CD4-positive, alpha-beta T cell treated with Interferon gamma for 1 hour (primary cell): ENCODE results near the gene TNN.
"Not testable (repeated sequence)": the region's sequence is repeated elsewhere in the genome, so short reads cannot be mapped to it uniquely, and the experiment has no call there.

Source experiments
- DNase-seq: peaks from one replicate; pipeline ENCODE4 v3.0.0-alpha.2; 2020

The TNN gene, protein sequence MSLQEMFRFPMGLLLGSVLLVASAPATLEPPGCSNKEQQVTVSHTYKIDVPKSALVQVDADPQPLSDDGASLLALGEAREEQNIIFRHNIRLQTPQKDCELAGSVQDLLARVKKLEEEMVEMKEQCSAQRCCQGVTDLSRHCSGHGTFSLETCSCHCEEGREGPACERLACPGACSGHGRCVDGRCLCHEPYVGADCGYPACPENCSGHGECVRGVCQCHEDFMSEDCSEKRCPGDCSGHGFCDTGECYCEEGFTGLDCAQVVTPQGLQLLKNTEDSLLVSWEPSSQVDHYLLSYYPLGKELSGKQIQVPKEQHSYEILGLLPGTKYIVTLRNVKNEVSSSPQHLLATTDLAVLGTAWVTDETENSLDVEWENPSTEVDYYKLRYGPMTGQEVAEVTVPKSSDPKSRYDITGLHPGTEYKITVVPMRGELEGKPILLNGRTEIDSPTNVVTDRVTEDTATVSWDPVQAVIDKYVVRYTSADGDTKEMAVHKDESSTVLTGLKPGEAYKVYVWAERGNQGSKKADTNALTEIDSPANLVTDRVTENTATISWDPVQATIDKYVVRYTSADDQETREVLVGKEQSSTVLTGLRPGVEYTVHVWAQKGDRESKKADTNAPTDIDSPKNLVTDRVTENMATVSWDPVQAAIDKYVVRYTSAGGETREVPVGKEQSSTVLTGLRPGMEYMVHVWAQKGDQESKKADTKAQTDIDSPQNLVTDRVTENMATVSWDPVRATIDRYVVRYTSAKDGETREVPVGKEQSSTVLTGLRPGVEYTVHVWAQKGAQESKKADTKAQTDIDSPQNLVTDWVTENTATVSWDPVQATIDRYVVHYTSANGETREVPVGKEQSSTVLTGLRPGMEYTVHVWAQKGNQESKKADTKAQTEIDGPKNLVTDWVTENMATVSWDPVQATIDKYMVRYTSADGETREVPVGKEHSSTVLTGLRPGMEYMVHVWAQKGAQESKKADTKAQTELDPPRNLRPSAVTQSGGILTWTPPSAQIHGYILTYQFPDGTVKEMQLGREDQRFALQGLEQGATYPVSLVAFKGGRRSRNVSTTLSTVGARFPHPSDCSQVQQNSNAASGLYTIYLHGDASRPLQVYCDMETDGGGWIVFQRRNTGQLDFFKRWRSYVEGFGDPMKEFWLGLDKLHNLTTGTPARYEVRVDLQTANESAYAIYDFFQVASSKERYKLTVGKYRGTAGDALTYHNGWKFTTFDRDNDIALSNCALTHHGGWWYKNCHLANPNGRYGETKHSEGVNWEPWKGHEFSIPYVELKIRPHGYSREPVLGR (N-terminal part only)

DNA sequence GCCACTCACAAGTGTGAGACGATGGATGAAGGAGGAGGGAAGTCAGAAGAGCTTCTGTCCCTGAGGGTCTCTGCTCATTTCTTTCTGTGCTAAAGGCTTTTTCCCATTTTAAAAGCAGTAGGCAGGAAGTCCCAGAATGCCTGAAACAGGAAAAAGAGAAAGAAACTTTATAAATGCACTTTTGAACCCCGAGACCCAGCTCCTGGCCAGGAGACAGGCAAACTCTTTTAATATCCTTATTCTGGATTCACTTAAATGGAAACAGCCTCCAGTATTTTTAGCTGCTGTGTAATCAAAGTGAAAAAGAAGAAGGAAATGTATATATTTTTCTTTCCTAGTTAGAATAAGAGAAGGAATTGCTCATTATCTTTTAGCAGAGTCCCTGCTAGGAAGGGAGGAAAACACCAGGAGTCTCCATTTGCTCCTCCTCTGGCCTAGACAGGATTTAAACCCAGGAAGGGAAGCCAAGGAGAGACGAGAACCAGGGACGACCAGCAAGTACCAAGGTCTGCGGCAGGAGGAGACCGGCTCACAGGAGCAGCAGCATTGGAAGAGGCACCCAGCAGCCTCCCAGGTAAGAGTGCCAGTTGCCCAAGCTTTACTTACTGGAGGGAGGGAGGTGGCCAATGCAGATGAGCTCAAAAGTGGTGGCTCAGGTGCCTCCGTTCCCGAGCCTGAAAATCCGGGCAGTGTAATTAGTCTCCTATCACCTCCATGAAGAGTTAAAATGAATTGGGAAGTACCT, at the start of gene TNN:
Gene TNN, plus strand, starts transcription at position 472 of the 745 bp plus-strand sequence. CDS start 9,586 bp downstream, outside the sequence.
- no peak for DNase-seq

DNA sequence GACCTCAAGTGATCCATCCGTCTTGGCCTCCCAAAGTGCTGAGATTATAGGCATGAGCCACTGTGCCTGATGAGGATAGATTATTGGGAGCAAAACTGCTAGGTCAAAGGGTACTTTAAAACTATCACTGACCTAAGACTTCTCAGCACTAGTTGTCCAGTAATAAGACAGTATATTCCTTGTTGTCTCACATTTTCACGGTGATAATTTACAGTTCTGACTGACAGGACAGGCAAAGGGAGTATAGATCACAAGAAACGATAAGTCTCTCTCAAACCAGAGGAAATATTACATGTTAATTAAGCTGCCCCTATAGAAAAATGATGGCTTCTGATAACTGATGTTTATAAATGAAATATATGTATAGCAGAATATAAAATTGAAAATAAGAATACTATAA, 48.1 kb upstream of the TNN start:
- DNase-seq = no peak

GRCh38 chr1:175023043-175023921, 44.4 kb upstream of the TNN start, which contains the start of gene MRPS14:
MRPS14 (minus strand) TSS chr1:175023425; CDS start chr1:175023408, 17 bp downstream.
- DNase-seq = peak; percentile 97

DNA sequence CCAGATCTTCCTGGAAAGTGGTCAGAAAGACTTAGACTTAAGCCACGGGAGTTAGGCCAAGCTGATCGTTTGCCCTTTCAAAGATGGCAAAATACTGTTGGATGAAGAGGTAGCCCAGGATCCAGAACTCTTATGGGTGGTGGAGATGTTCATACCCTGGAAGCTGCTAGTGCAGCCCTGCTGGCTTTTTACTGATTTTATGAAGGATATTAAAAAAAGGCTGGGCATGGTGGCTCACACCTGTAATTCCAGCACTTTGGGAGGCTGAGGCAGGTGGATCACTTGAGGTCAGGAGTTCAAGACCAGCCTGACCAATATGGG, 43.8 kb upstream of the TNN start:
- DNase-seq = not testable (repeated sequence)

GRCh38 chr1:175024773-175025172, 42.9 kb upstream of the TNN start:
- no peak for DNase-seq

DNA sequence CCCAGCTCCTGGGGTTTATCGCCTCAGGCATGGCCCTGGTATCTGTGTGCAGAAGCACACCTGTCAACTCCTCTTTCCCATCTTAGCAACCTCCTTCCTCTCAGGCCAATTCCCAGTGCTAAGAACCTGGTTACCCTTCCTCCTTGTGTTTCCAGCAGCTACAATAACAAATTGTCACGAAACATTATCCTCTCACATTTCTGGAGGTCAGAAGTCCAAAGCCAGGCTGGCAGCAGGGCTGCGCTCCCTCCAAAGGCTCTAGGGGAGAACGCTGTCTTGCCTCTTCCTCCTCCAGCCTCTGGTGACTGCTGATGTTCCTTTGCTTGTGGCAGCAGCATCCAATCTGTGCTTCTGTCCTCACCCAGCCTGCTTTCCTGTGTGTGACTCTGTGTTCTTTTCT, 33.7 kb upstream of the TNN start:
- DNase-seq = no peak

- DNase-seq = no peak
Observed at GRCh38 chr1:175034775-175035174, 32.9 kb upstream of the TNN start.

GRCh38 chr1:175035865-175036264, 31.8 kb upstream of the TNN start:
- no peak for DNase-seq

GRCh38 chr1:175036476-175036875, 31.2 kb upstream of the TNN start:
- DNase-seq = no peak

DNA sequence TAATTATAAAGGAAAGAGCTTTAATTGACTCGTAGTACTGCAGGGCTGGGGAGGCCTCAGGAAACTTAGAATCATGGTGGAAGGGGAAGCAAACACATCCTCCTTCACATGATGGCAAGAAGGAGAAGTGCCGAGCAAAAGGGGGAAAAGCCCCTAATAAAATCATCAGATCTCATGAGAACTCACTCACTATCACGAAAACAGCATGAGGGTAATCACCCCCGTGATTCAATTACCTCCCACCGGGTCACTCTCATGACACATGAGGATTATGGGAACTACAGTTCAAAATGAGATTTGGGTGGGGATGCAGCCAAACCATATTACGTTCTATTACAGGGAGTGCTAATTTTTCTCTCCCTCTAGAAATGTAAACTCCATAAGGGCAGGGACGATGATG, 30.2 kb upstream of the TNN start:
- DNase-seq = no peak

DNA sequence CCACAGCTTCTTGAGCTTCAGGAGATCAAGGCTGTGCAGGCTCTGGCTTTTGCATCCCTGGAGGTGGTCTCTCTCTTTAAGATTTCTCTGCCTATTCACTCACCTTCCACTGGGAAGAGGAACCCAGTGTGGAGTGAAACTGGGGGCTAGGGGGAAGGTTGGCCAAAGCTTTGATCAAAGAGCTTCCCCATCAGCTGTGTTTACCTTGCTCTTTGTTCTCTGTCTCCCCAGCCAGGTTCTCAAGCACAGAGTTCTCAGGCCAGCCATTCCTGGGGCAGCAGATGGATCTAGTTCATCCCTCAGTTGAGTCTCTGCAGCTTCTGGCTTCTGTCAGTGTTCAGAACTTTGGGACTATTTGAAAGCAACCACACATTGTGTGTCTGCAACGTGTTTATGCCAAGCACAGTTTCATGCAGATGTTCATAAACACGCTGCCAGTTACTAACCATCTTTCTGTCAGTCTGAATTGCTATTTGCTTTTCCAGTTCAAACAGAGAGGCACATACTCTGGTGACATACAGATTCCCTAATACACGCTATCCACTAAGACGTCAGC, 27.2 kb upstream of the TNN start:
- no peak for DNase-seq

DNA sequence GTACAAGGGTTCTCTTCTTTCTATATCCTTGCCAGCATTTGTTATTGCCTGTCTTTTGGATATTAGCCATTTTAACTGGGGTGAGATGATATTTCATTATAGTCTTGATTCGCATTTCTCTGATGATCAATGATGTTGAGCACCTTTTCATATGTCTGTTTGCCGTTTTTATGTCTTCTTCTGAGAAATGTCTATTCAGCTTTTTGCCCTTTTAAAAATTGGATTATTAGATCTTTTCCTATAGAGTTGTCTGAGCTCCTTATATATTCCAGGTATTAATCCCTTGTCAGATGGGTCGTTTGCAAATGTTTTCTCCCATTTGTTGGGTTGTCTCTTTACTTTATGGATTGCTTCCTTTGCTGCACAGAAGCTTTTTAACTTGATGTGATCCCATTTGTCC, 25.0 kb upstream of the TNN start:
- DNase-seq = no peak

- no peak for DNase-seq
Observed at GRCh38 chr1:175043824-175044223, 23.8 kb upstream of the TNN start.

- DNase-seq = not testable (repeated sequence)
Observed at GRCh38 chr1:175044591-175044990, 23.0 kb upstream of the TNN start.

DNA sequence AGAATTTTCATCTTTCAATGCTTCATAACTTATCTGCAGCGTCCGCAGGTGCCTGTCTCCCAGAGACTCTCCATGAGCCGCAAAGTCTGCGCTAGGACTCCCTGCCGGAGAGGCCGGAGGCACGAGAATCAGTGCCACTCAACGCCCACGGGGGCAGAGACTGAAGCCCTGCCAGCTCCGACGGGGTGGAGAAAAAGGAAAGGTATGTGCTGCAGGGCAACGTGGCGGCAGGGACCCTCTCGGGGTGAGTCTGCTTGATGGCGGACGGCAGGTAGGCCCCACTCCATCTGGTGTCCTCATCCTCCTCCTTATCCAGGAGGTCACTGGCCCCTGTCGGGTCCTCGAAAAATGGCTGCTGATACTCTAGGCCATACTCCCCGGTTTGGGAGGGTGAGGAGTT, 22.5 kb upstream of the TNN start:
- no peak for DNase-seq

GRCh38 chr1:175045519-175045918, 22.1 kb upstream of the TNN start:
- DNase-seq = no peak

DNA sequence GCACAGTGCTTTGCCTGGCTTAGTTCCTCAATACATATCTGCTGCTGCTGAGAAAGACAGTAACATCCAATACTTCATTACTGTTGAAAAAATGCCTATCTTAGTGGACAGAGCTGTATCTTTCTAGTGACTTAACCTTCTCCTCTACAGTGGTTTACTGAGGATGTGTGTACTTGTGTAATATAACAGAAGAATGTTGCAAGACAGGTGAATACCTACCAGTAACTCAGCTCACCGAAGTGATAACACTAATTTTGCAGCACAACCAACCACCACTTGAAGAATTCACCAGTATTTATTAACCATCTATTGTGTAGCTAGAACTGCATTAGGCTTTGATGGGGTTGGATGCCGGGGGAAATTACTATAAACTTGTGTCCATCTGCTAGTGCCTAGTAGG, 16.6 kb upstream of the TNN start:
- no peak for DNase-seq

DNA sequence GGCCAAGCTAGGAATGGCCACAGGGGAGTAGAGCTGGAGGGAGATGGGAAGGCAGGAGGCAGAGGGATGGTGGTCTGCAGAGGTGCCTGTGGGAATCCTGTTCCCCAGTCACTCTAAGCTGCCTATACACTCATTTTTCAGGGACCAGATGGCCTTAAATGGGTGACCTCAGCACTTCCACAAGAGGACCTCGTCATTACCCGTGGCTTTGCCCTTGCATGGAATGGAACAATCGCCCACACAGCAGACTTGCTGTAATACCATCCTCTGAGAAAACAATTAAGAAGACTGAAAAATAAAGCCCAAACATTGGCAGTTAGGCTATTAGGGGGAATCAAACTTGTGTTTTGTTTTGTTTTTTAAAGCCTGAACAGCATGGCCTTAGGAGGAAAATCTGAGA, 12.9 kb upstream of the TNN start:
- DNase-seq = no peak

DNA sequence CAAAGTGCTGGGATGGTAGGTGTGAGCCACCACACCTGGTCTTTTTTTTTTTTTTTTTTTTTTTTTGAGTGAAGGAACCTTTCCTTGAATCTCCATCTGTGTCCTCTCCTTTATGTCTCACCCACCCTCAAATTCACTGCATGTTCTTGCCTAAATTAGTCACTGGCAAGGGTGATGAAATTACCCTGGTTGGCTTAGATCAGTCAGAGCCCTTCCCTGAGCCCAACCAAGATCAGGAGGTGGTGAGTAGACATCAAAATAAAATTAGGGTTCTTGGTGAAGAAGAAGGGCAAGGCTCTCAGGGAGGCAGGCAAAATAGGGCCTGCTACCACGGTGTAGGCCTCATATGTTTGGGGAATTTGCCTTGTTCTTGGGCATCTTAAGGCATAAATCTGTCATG, 5.3 kb upstream of the TNN start:
- DNase-seq = no peak

DNA sequence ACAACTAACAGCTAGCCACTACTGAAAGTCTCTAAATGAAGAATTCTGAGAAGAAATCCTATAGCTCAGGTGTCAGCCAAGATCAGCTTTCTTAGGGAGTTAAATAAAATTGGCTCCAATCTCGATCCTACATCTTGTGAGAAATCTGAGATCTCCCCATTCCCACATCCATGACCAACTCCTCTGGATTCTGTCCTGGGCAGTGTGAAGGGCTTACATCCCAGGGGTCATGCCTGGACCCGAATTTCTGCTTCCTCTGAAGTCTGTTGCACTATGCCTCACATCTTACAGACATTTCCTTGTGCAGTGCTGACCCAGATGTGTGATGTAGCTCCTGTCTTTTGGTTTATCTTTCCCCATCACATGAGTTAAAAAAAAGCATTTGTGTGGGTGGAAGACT, 4.8 kb upstream of the TNN start:
- DNase-seq = no peak

DNA sequence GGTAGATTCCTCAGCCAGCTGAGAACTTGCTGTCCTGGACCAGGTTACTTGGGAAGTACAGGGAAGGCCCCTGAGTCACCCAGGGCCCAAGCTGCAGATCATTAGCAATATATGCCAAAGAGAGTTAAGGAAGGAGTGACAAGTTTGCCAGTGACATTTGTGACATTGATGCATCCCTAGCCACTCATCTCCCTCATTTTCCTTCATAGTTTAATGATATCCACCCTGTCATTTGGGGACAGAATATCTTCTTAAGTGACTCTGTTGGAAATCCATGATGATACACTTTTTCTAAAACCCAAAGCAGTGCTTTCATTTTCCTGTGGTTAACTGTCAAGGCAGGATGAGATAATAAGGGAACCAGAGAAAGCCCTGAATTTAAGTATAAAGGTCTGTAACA, 3.2 kb downstream of the TNN start:
- DNase-seq = no peak
